Stimulated activated CD8-positive, alpha-beta memory T cell treated with anti-CD3 and anti-CD28 coated beads, Interleukin-4, amount 100 ng/mL, for 48 hours (primary cell): ENCODE data around the gene SETBP1.
"Not testable (repeated sequence)": the region's sequence is repeated elsewhere in the genome, so short reads cannot be mapped to it uniquely, and the experiment has no call there.

Source experiments
- DNase-seq: peaks from one replicate; pipeline ENCODE4 v3.0.0-alpha.2; 2020

The SETBP1 gene

DNA sequence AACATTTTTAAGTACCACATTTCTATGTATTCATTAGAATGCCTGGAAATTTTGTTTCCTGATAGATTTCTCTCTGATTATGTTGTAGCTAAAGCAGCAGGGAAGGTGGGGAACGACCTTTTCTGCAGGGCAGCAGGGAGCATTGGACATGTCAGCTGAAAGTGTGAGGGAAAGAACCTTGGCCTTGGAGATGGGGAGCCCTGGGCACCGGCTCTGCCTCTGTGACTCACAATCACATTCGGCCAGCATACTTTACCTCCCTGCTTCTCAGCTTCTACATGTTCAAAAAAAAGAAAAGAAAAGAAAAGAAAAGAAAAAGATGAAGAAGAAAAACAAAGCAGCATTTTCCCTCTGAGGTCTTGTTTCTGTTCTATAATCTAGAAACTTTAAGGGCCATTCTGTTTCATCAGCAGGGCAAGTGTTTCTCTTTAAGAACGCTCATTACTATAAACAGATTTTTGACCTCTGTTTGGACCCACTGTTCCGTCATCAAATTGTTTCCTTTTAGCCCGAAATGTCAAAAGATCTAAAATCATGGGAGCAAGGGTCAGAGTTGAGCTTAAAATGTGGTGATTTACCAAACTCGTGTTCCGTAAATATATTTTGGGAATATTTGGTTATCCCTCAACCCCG, 27.9 kb downstream of the SETBP1 start:
- DNase-seq, result no peak

DNA sequence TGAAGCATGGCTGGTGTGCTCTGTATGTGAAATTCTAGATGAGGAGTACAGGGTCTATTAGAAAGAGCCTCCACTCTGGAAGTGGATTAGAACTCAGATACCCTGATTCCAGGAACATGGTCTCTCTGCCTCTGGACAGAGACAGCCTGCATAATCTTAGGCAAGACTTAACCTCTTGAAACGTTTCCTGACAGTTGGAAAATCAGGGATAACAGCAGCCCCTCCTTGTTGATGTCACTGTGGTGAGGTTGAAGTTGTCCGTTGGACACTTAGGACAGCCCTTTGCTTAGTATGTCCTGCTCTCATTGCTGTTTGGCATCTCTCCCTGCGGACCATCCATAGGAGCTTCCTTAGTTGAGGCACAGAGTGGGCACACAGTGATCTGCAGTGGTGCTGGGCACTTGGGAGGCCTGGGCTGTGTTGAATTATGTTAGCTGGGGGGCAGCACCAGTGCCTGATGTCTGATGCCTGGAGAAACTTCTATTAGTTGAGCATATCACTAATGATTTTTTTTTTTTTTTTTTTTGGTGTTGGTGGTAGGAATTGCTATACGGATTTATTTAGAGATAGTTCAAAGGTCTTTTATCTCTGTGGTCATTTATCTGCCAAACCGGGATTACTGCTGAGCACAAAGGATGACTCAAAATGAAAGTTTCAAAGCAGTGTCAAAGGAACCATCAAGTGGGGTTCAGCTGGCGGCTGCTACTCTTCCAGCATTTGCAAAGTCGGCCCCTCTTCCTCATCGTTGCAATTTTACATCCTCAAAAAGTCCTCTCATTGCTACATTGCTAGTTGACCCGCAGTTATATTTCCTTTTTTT, 28.8 kb downstream of the SETBP1 start:
- DNase-seq, result no peak

DNA sequence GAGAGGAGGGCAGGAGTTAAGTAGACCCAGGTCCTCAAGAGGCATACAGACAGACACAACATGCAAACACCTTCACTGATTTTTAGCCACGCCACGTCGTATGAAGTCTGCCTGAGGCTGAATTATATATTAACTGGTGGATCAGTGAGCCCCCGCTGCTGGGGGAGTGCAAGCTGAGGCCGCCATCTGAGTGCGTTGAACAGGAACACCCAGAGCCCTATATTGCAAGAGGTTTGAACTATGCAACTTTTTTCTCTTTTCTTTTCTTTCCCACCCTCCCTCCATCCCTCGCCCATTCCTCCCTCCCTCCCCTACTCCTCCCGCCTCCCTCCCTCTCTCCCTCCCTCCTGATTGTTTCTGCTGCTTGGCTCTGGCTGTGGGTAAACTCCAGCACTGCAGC, 30.2 kb downstream of the SETBP1 start:
- no peak for DNase-seq

DNA sequence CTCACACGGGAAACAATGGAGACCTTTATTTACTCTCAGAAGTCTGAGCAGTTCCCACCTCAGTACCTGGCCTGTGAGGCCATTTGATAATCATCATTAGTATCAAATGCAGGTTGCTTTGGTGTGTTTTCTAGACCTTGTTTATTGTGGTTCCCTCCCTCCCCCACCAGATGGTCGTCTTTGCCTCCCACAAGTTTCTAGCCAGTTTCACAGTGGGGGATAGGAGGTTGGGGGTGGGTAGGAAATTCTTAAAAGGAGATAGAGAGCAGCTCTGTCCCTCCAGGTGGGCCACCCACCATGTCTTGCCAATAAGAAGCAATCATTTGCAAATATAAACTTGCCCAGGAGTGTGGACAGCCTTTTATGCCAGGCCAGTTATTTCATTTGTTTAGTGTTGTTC, 31.3 kb downstream of the SETBP1 start:
- no peak for DNase-seq

DNA sequence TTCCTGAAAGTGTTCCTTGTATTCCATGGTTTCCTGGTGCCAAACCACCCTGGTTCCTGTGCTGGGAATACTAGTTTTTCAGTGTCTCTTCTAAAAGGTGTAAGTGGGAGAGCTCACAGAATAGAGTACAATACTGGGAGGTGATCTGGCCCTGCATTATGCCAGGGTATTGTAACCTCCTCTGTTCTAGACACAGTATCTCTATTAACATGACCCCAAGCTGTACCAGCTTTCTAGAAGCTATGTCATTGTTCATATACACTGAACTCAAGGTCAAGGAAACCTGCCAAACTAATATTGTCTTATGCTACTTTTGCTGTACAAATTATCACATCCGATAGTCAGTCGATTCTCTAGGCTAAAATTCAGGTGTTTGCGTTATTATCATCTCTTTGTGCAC, 32.7 kb downstream of the SETBP1 start:
- DNase-seq, result no peak

DNA sequence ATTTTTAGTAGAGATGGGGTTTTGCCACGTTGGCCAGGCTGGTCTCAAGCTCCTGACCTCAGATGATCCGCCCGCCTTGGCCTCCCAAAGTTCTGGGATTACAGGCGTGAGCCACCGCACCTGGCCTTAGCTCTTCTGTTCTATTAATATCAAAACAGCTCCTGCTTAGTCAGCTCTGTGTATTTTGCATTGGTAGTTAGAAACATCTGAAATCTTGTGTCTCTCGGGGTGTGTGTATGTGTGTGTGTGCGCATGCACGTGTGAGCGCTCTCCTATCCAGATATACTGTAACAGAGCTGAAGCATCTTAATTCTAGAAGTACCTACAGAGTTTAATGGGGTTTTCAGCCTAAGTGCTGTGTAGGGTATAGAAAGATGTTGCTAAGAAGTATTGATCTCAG, 33.7 kb downstream of the SETBP1 start:
- DNase-seq, result no peak

DNA sequence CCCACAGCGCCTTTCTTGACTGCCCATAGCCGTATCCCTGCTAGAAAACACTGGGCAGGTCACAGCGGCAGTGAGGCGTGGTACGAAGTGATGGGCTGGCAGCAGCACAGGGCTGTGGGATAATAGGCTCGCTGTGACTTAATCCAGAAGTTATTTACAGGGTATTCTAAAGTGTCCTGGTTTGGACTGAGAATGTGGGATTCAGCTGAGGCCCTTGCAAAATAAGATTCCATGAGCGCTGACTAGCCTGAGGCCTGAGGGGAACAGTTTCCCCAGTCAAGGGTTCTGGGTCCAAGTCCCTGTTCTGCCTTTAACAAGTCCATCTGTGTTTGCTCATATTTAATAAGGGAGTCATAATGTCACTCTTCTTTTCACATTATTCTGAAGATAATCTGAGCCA, 34.6 kb downstream of the SETBP1 start:
- no peak for DNase-seq

DNA sequence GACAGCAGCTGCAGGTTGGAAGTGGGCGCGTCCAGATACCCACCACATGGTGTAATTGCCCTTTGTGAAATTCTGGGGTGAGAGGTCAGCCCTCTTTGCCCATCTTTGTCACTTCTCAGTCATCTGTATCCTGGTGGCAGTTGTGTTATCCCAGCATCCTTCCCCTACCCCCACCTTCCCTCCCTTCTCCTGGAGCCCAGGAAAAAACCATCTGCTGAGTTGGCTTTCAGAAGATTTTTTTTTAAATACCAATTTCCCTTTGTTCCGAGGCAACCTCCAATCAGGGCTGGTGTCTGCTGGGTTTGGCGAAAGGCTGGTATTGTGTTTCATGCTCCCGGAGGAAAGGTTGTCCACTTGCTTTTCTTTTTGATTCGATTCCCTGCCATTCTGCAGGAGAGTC, 35.2 kb downstream of the SETBP1 start:
- no peak for DNase-seq

DNA sequence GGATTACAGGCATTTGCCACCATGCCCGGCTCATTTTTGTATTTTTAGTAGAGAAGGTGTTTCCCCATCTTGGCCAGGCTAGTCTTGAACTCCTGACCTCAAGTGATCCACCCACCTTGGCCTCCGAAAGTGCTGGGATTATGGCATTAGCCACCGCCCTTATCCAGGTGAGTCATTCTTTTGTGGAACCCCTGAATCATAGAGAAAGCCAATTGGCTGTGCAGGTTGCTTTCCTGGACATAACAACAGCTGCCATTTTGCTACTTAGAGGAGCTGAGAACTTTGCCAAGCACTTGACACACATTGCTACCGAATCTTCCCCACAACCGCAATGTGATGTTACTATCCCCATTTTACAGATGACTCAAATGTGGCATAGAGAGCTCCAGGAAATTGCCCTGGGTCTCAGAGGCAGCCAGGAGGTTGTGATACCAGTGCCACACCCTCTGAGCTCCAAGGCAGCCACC, 36.0 kb downstream of the SETBP1 start:
- DNase-seq, result peak; percentile 58

DNA sequence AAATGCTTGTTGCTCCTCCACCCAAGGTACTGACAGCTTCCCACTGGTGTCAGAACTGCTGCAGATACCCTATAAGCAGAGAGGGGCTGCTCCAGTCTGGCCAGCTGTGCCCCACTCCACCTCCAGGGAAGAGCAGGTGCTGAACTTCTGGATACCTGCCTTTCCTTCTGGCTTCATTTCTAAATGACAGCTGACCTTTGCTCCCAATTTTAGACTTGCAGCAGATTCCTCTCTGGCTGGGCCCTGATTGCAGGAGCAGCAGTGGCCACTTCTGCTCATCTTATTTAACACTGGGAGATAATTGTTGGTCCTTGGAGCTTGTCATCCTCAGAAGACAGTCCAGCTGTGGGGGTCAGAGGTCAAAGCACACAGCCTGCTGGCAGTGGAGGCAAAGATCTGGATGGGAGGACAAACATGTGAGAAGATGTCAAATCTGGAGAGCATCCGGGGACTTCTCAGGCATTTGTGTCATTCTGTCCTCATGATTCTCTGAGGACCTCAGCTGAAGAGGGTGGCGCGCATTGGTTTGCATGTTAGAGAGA, 38.9 kb downstream of the SETBP1 start:
- no peak for DNase-seq

DNA sequence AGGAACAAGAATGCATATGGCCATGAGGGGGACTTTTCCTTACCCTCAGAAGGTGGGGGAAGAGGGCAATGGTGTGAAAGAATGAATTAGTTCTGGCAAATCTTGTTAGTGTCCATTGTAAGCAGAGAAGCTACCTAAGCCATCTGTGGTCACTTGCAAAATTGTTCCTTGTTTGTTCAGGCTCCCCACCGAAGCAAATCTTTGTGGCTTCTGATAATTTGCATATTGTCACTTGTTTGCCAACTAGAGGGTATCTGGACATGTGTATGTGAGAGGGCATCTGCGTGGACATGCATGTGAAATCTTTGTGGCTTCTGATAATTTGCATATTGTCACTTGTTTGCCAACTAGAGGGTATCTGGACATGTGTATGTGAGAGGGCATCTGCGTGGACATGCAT, 41.1 kb downstream of the SETBP1 start:
- DNase-seq, result not testable (repeated sequence)

DNA sequence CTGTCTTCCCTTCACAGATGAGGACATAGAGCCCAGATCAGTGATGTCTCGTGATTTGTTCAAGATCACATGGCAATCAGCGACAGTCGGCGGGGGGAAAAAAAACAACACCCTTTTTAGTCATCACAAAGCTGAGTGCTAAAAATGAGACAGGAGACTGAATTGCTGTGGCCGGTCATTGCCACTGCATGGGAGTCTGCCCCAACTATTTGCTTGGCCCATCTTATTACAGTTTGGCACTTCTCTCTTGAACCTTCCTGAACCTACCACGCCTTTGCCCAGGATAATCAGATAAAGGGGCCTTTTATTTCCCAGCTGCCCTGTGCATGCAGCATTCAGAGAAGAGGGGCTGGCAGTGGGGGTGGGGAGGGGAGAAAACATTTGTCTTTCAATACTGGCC, 42.7 kb downstream of the SETBP1 start:
- DNase-seq, result peak; percentile 35

DNA sequence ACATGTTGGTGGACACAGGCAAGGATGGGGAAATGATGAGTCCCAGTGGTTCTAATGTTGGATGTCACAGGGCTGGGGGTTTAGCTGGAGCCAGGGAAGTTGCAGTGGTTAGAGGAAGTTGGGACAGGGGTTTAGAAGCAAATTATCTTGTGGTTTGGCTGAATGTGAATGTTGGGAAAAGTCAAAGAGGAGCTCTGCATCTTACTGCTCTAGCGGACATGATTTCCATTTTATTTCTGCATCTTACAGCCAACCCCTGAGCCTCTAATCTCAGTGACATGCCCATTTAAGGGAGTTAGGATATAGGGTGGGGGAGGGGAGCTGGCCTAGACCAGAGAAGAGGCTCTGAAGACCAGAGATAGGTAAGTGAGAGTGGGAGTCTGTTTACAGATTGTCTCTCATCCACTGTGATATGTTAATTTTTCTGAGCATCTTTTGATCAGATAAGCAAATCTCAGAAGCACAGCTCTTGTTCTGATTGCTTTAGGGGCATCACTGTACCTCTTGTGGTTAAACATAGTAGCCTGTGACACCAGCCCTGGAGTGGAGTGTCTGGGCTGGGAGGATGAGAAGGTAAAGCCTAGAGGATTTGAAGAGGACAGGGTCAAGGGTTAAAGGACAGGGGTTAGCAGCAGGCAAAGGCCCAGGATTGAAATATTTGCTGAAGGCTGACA, 43.6 kb downstream of the SETBP1 start:
- peak; percentile 35 for DNase-seq

DNA sequence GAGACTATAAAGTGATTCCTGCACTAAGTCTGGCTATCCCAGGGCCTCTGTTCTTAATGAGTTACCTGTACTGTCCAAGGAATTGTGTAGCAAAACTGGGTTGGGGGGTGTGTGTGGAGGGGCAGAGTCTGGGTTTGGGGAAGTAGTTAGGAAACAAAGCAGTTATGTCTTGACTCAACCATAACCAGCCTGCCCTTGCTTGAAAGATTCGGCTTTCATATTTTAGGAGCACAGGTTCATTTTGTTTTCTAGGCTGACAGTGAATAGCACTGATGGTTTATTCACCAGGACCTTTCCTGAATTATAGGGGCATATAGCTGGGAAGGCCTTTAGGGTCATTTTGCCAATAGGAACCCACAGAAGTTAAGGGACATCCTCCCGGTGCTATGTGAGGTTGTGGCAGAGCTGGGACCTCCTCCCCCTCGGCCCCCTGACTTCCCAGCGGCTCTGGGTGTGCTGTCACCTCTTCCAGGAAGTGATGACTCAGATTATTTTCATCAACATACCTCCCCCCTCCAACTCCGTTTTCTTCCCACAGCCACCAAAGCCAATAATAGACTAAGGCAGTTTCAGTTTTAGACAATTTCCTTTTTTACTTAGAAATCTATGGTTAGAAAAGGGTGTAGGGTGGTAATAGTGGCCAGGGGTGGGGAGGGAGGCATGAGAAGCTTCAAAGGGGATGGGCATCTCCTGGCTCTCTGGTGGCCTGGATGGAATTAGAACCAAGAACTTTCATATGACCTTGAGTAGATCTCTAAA, 44.8 kb downstream of the SETBP1 start:
- peak; percentile 75 for DNase-seq

DNA sequence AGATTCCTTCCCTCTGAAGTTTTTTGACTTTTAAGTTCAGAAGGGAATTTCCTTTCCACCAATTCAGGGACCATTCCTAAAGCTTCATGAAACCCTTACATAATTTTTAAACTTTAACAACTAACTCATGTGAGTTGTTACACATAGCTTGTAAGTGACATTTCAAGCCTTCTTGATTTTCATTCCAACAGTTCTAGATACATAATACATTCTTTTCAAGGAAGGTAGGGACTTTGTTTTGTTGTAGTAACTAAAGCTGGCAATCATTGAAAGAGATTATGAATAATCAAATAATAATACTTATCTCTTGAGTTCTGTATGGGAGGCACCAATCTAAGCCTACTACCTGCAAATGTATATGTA, 45.4 kb downstream of the SETBP1 start:
- no peak for DNase-seq

DNA sequence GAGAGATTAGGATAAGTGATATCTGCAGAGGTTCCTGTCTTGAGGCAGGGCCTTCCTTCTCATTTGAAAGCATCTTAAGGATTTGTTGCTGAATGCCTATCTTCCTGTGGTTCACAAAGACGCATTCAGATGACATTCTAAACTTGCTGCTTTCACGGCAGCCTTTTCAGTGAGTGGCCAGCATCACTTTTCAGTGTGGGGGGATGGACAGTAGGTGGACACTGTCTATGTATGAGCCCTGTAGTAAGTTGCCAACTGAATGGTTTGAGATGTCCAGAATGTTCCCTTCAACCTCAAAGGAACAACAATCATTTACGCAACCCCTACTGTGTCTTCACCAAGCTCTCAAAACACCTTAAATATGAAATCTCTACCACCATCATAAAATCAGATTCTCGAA, 46.6 kb downstream of the SETBP1 start:
- DNase-seq, result no peak

DNA sequence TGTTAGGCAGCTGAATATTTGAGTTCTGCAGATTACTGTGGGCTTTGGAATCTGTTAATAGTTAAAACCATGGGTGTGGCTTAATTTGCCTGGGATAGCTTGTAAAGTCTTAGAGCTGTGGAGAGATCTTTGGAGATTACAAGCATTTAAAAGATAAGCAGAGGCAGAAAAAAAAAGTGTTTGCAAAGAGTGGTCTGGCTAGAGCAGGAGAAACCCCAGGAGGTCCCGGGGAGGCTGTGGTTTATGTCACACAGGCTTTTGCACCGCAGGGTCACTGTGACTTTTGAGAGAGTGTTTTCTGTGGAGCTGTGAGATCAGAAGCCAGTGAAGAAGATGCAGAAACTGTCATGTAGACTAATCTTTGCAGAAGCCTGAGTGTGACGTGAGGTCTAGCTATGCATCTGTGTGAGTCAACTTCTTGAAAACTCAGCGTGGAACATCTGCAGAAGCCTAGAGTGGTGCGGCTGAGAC, 49.0 kb downstream of the SETBP1 start:
- peak; percentile 75 for DNase-seq

DNA sequence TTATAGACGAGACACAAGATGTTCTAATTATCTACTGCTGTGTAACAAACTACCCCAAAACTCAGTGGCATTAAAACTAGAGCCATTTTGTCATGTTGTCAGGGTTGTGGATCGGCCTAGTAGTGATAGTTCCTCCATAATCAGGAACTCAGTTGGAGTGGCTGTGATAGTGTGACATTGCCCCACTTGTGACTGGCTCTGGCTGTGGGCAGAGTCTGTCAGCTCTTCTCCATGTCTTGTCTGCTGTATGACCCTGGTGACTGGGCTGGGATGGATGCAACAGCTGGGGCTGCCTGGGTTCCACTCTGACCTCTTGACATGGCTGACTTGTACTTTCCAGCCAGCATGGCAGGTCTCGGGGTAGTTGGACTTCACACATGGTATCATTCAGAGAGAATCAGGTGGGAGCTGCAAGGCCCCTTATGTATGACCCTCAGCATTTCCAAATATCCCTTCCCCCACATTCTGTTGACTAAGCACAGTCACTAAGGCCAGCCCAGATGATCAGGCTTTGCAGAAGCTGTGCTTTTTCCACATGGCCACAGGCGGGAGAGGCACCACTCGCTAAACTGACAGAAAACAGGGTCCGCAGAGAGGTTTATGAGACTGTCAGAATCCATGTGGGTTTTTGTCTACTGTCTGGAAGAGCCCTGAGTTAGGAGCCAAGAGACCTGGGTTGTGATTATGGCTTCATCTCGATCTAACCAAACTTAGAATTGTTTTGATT, 50.3 kb downstream of the SETBP1 start:
- DNase-seq, result no peak

DNA sequence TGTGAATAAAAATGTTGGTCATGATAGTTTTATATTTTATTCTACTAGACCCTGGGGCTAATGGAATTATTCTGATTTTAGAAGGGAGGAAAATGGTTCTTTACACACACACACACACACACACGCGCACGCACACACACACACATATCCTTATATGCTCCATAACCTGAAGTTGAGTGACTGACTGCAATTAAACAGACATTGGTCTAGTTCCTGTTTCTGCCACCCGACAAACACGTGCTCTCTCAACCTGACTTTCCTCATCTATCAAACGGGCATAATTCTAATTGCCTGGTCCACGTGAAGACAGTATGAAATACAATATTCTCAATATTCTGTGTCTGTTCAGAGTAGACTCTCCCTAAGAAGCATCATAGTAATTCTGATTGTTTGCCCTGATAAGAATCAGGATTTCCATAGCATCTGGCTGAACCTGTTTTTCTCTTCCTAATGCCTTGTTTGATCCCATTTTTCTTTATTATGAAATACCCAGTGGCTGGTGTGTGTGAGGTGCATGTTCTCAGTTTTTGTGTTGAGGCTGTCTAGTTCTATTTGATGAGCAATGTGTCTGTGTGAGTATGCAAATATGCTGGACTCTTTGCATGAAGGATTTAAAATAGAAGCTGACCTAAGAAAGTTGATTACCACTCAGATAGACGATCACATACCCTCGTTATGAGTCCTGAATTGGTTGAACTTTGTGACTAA, 51.0 kb downstream of the SETBP1 start:
- no peak for DNase-seq

DNA sequence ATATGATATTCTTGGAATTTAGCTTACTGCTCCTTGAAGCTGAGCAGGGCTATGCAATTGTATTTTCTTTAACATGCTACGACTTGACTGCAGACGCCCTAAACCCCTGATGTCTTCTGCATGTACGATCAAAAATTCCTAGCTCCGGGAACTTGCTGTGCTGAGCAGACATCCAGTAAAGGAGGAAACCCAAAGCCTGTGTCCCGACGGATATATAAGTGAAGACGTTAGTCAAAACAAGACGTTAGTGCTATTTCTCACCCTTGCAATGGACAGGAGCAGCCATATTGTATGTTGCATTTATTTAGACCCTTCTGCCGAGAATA, 51.5 kb downstream of the SETBP1 start:
- DNase-seq, result no peak

DNA sequence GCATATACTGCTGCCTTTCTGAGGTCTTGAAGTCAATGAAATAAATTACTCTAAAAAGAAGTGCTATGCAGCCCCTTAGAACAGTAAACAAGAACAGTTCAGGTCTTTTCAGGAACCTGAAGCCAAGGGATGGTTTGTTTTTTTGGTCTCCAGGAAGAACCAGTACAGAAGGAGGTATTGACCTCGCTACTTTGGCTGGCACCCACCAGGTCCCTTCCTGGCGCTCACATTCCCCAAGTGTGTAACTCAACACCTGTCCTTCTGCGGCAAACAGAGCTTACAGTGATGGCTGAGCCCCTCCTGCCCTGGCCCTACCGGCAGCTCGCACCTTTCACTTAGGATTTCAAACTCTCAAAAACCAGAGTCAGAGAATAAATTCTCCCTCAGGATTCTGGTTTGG, 51.9 kb downstream of the SETBP1 start:
- no peak for DNase-seq
